MCF 10A (cell line): ENCODE measurements around the gene ZNF385D. TPM values are rescaled to one million over a fixed set of nuclear protein-coding genes. Genes with fewer than 3 reads are reported as not detected.

Source experiments
- BruUV-seq: library from RNA; stranded (reverse); fragments of 400-500 nt; replicated peaks from 2 replicates; lab custom pipeline; 2021; lab: Mats Ljungman, UMichigan
- CTCF ChIA-PET: fragments of 300-600 bp; sonication (Branson Sonifier 250); formaldehyde crosslinking; extraction: SDS; loops from one replicate; lab custom pipeline; 2021; ENCODE audit warnings: antibody characterized with exemption, inconsistent platforms; lab: Yijun Ruan, JAX
- POLR2A ChIA-PET: fragments of 300-600, 350-650 bp; sonication (Branson Sonifier 250); formaldehyde crosslinking; extraction: SDS; loops from one replicate; lab custom pipeline; 2020; ENCODE audit warnings: antibody characterized with exemption, inconsistent platforms; lab: Yijun Ruan, JAX
- DNase-seq: peaks from one replicate; pipeline ENCODE4 v3.0.0-alpha.2; 2018; ENCODE audit not compliant: unreplicated experiment
- H3K27ac Mint-ChIP-seq: one replicate; pipeline ENCODE4 v1.8.0; 2022; ENCODE audit warnings: mild to moderate bottlenecking, low read depth, mixed read lengths; ENCODE audit not compliant: unreplicated experiment
- H3K27me3 Mint-ChIP-seq: one replicate; pipeline ENCODE4 v1.8.0; 2022; ENCODE audit warnings: mixed read lengths; ENCODE audit not compliant: insufficient read depth, unreplicated experiment
- H3K36me3 Mint-ChIP-seq: one replicate; pipeline ENCODE4 v1.8.0; 2022; ENCODE audit warnings: mild to moderate bottlenecking, moderate library complexity, mixed read lengths; ENCODE audit not compliant: insufficient read depth, unreplicated experiment
- H3K4me1 Mint-ChIP-seq: one replicate; pipeline ENCODE4 v1.8.0; 2022; ENCODE audit warnings: mixed read lengths; ENCODE audit not compliant: insufficient read depth, unreplicated experiment
- H3K4me3 Mint-ChIP-seq: one replicate; pipeline ENCODE4 v1.8.0; 2022; ENCODE audit warnings: mild to moderate bottlenecking, moderate library complexity, mixed read lengths; ENCODE audit not compliant: unreplicated experiment
- H3K9me3 Mint-ChIP-seq: one replicate; pipeline ENCODE4 v1.8.0; 2022; ENCODE audit warnings: mixed read lengths; ENCODE audit not compliant: unreplicated experiment
- CTCF ChIP-seq: fragments of 200-600 bp; IDR thresholded peaks from one replicate; pipeline ENCODE4 v1.8.0; 2022; ENCODE audit warnings: antibody characterized with exemption, mild to moderate bottlenecking; ENCODE audit not compliant: unreplicated experiment
- intact Hi-C: fragments of 100-400 bp; cut with micrococcal nuclease; formaldehyde crosslinking; loops from 2 replicates; pipeline ENCODE4 v1.14.1; 2022
- total RNA-seq: library from RNA; stranded (reverse); gene quantifications from 2 replicates; pipeline ENCODE4 v1.2.3, GENCODE V29; 2022

ZNF385D gene
- total RNA-seq, 1 experiment from 2014 or later, result 1.5 TPM

GRCh38 chr3:21738283-21738682 is 12.7 kb downstream of the ZNF385D start:
- DNase-seq, result no peak
- POLR2A ChIA-PET, result no interaction called here
- H3K4me3 Mint-ChIP-seq, result no peak overlapping the region
- CTCF ChIA-PET, result no interaction called here
- TF ChIP-seq CTCF, result no peak
- H3K27ac Mint-ChIP-seq, result no peak overlapping the region
- H3K36me3 Mint-ChIP-seq, result no peaks in the 10 kb centered on the region
- no TSS peak for BruUV-seq
- intact Hi-C loops, result no loop called here
- H3K9me3 Mint-ChIP-seq, result no peaks in the 10 kb centered on the region
- H3K4me1 Mint-ChIP-seq, result no peaks in the 10 kb centered on the region
- H3K27me3 Mint-ChIP-seq, result no peaks in the 10 kb centered on the region

- intact Hi-C loops, result no loop called here
- Mint-ChIP-seq H3K36me3 (no peaks in the 10 kb centered on the region), H3K9me3 (no peaks in the 10 kb centered on the region), H3K27ac (no peak overlapping the region), H3K27me3 (no peaks in the 10 kb centered on the region), H3K4me1 (peaks cover 4% of the 10 kb centered on the region), H3K4me3 (no peak overlapping the region)
- BruUV-seq, result no TSS peak
- TF ChIP-seq CTCF, result no peak
- POLR2A ChIA-PET, result no interaction called here
- DNase-seq, result no peak
- CTCF ChIA-PET, result interaction anchor here (0.6 kb wide), 1 partner anchor 623 kb away, joined by 4 read pairs; no protein-coding TSS in a partner anchor
Measured at GRCh38 chr3:21734746-21735145, 16.3 kb downstream of the ZNF385D start.

- intact Hi-C loops, result no loop called here
- POLR2A ChIA-PET, result no interaction called here
- Mint-ChIP-seq H3K4me1 (peaks cover 5% of the 10 kb centered on the region), H3K27me3 (no peaks in the 10 kb centered on the region), H3K27ac (no peak overlapping the region), H3K9me3 (no peaks in the 10 kb centered on the region), H3K36me3 (no peaks in the 10 kb centered on the region), H3K4me3 (no peak overlapping the region)
- no TSS peak for BruUV-seq
- CTCF ChIA-PET, result no interaction called here
- TF ChIP-seq CTCF, result no peak
- DNase-seq, result no peak
Measured at GRCh38 chr3:21729888-21730459, 21.0 kb downstream of the ZNF385D start.

GRCh38 chr3:21729331-21729730 is 21.7 kb downstream of the ZNF385D start:
- H3K36me3 Mint-ChIP-seq, result no peaks in the 10 kb centered on the region
- no peak overlapping the region for H3K27ac Mint-ChIP-seq
- no peaks in the 10 kb centered on the region for H3K27me3 Mint-ChIP-seq
- intact Hi-C loops, result no loop called here
- H3K4me1 Mint-ChIP-seq, result peaks cover 5% of the 10 kb centered on the region
- POLR2A ChIA-PET, result no interaction called here
- CTCF ChIA-PET, result no interaction called here
- BruUV-seq, result no TSS peak
- no peak for DNase-seq
- H3K4me3 Mint-ChIP-seq, result no peak overlapping the region
- no peak for TF ChIP-seq CTCF
- H3K9me3 Mint-ChIP-seq, result no peaks in the 10 kb centered on the region
